Urothelium cell line (cell line): ENCODE results near the gene SHB.

Experiments used
- DNase-seq: peaks from one replicate; pipeline ENCODE4 v3.0.0; 2011; ENCODE audit warnings: low spot score, mixed read lengths
- FAIRE-seq: peaks from 2 replicates; lab custom pipeline; 2011; peaks lifted over from hg19 to GRCh38; lab: Jason Lieb, UNC

The SHB gene

DNA sequence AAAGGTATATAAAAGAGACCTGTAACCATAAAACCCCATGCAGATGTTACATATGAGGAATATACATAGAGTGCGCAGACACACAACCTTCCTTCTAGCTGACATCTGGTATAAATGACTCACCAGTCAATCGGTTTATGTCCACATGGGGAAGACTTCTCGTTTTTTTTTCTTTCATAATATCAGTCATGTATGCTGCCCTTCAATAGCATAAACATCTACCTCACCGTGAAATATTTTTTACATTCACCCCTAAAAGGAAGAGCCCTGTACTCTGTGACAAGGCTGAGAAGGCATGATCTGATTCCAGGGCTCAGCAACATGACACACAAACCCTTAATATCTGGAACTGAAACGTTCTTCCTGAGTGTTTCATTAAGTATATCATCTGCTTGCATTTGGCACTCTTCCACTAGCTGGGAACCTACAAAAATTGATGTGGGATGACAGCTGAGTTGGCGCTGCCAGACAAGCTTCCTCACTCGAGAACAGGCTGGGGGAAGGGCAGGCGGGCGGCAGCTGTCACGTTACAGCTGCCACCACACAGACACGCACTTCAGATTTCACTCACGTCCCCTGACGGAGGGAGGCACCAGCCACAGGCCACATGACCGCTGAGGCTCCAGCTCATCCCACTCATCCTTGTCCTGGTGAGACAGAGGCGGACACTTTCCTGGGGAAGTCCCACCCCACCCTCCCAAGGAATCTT, 74.2 kb downstream of the SHB start:
- DNase-seq (peak; percentile 41), FAIRE-seq (no peak)

- no peak for DNase-seq
- no peak for FAIRE-seq
Observed at GRCh38 chr9:37992924-37993349, 76.1 kb downstream of the SHB start.

- DNase-seq (no peak), FAIRE-seq (no peak)
Observed at GRCh38 chr9:37990404-37991015, 78.5 kb downstream of the SHB start.

DNA sequence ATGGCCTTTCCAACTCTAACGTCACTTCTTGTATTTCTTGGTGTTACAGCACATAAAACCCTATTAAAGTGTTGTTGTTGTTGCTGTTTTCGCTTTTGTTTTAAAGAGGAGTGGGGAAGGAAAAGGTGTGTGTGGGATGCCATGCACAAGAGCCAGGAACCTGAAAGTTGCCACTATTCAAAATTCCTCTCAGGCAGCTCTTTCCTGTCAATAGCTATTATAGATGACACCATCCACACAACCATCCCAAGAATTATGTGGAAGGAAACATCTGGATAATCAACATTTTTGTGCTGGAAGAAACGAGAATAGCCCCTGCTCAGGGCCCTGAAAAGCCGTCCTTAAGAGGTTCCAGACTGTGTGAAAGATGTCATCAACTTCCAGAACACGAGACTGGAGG, 79.3 kb downstream of the SHB start:
- no peak for FAIRE-seq
- DNase-seq, result no peak

- no peak for FAIRE-seq
- no peak for DNase-seq
Observed at GRCh38 chr9:37988602-37989001, 80.4 kb downstream of the SHB start.

GRCh38 chr9:37988041-37988440, 81.0 kb downstream of the SHB start:
- DNase-seq (no peak), FAIRE-seq (no peak)

DNA sequence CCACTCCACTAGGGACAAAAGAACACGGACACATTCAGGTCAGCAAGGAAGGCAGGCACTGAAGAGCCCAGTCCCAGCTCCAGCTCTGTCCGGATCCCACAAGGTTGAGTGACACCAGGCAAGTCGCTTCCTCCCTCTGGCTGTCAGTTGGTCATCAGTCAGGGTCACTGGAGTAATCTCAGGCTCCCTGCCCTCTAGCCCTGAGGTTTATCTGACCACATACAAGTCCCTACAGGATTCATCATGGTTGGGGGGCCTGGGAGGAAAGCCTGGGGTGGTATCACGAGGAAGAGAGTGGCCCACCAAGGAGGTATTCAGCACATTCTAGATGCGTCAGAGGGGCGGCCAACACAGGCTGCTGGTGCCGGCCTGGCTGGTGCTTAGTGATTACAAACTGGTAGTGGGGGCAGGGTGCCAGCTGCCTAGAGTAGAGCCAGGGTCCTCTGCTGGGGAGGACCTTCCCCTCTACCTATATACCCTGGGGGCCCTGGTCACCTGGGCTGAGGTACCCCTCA, 81.5 kb downstream of the SHB start:
- FAIRE-seq (no peak), DNase-seq (no peak)

DNA sequence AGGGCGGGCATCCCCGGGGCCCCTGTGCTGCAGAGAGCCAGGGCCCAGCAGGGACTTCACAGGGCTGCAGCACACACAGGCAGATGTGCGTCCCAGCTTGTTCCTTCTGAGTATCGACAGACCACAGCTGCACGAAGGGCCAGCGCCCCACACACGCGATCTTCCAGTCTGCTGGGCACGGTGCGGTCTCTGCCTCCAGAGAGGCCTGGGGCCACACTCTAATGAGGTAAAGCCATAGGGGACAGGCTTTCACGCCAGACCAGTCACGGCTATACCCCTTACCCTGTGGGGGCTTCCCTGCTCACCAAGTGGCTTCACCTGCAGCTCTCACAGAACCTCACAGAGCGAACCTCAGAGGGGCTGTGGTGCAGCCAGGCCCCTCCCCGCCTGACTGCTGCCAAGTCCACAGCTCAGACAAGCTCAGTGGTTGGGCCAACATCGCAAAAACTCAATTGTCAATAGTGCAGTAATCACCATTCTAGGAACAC, 82.2 kb downstream of the SHB start:
- DNase-seq (no peak), FAIRE-seq (no peak)

DNA sequence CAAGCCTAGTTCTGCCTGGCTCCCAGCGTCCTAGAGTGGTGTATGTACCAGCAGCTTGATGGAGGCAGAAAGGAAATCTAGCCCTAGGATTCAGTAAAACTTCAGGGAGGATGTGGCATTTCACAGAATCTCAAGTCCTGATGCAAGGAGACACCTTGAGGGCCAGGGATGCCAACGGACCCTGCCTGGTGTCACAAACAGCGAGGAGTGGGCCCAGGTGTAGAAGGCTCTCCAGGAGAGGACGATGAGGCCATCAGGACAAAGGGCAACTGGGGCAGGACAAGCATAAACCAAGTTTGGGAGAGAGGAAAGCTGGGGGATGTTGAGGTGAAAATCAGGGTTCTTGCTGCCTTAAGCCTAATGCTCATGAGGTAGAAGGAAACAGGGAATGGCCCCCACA, 83.0 kb downstream of the SHB start:
- no peak for FAIRE-seq
- no peak for DNase-seq

GRCh38 chr9:37984672-37985611, 84.1 kb downstream of the SHB start:
- no peak for DNase-seq

DNA sequence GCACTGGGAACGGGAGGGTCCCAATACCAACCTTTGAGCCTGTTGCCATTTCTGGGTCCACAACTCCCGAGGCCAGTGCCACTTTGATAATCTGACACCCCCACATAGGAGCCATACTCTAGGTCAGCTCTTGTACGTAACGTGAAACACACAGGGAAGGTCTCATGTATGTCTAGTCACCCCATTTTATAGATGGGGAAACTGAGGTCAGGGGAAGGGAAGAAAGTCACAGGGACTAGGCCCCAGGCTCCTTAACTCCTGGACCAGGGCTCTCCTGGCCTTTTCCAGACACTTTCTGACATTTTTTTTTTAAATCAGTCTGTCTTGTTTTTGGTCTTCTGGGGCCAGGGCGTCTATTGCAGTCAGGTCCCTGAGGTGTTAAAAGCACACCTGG, 84.8 kb downstream of the SHB start:
- FAIRE-seq (no peak), DNase-seq (no peak)

More at GRCh38 chr9:37984672-37985611, 84.1 kb downstream of the SHB start:
- no peak for FAIRE-seq

DNA sequence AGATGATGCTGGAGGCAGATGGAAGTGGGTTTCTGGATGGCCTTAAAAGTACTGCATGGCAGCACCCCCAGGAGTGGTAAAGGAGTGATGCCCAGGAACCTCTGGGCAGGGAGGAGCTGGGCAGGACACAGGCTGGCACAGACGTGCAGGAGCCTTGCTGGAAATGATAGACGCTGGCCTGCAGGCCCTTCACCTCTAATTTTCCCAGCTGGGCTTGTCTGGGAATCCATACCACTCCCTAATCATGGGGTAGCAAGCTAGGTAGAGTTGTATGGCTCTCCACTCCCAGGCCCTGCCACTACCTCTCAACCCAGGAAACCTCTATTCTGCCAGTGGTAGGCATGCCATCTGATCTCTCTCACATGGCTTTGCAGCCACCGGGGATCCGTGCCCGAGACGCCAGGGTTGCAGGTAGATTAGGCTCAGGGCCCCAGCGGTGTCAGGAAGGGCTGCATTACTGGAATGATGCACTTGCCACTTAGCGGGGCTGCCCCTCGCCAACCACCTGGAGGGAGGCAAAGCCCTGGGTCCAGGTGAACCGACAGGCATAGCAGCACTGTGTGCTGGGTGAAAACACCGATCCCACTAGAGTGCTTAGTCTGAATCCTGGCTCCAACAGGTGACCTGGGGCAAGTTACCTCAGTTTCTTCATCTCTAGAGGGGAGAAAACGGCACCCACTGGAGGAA, 85.5 kb downstream of the SHB start:
- no peak for DNase-seq
- no peak for FAIRE-seq

DNA sequence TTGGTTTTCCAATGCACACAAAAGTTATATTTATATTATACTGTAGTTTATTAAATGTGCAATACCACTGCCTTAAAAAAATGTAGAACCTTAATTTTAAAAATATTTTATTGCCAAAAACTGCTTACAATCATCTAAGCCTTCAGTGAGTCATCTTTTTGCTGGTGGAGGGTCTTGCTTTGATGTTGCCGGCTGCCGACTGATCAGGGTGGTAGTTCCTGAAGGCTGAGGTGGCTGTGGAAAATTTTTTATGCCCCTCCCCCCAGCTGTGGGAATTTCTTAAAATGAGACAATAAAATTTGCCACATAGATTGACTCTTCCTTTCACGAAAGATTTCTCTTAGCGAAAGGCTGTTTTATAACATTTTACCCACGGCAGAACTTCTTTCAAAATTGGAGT, 89.2 kb downstream of the SHB start:
- no peak for FAIRE-seq

GRCh38 chr9:37978983-37979382, 90.0 kb downstream of the SHB start:
- FAIRE-seq (no peak), DNase-seq (no peak)

More for the DNA sequence above, 89.2 kb downstream of the SHB start:
- DNase-seq, result no peak

DNA sequence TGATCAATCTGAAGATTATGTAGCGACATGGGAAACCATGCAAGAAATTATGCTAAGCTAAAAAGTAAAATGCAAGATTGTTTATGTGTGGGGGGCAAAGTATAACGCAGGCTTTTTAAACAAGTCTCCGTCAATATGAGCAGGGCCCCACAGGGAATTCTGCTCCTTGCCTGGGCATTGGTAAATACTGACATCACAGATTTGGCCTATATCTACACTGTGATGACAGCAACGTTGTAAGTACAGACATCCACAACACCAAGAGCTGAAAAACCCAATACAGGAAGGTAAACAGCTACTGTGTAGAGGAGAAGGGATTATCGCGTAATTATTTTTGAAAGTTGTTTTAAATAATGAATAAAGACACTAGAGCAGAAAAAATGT, 90.6 kb downstream of the SHB start:
- FAIRE-seq, result no peak
- DNase-seq, result no peak

GRCh38 chr9:37977851-37978480, 91.1 kb downstream of the SHB start:
- FAIRE-seq (no peak), DNase-seq (no peak)

DNA sequence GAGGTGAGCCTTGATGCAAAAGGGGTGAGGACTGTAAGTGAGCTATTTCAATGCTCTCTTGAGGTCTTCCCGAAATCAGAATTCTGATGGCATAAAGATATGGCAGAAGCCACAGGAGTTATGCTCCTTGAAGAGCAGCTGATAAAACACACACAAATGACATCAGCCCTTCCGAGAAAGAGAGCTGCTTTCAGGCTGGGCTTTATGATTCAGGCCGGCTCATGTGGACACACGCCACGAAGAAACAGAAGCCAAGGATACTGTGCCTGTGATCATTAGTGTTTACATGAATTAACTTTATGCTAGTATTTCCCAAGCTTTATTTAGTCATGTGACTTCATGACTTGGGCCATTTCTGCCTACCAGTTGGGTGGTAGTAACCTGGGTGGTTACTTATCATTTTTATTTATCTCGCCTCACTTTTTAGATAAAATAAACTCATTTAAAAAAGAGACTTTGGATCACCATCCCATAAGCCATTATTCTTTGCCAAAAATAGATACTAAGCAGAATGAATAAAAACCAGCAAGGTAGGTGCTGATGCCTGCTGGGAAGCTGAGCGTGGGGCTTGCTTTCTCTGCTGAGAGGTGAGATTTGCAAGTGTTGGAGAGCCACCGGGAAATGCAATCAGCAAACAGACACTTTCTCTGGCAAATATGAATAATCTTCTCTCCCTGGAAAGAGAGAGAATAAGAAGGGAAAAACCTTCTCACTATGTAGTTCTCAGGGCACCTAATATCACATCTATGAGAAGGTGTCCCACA, 92.1 kb downstream of the SHB start:
- DNase-seq, result no peak

DNA sequence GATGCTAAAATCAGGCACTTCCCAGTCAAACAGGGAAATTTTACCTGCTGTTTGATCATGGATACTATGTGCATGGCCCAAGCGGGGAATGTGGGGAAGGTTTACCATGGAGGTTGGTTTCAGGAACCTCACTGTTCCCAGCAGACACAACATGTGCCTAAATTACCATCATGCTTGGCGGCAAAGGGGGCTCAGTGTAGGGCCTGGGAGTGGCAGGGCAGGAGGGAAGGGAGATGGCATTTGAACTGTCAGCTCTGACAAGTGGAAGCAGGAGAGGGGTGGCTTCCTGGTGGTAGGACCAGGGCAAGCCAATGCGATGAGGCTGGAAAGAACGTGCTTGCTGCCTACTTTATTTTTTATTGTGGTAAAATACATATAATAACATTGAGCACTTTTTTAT, 93.4 kb downstream of the SHB start:
- FAIRE-seq (no peak), DNase-seq (no peak)

More for the DNA sequence above, 92.1 kb downstream of the SHB start:
- FAIRE-seq, result no peak

DNA sequence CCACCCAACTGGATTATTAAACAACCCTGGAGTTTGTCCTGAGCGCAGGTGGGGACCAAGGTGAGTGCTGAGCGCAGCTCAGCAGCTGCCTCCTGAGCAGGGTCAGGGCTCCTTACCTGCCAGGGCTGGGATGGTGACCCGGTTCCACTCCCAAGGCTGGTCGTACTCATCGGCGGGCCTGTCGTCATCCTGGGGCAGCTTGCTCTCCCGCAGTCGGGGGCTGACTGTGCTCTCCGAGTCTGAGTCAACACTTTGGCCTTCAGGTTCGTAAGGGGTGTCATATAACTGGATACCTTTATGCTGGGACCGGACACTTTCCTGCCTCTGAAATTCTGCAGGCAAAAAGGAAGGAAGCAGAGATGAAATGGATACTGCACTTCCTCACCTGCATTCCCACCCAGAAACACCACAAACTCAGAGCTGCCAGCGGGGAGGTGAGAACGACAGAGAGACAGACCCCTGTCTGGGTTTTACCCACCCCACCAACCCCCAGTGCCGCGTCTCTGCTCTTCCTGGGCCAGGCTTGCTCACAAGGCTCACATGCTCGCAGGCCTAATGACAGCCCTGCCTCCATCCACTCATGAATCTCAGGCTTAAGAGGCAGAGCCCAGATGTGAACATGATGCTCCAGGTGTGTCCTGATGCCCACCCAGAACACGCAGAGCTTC, 94.4 kb downstream of the SHB start:
- DNase-seq, result peak; percentile 80
- peak; percentile 44 for FAIRE-seq
